HEK293T (cell line): ENCODE measurements around the gene CYP4F2.

Experiments used
- FOXA1 ChIP-seq: fragments of 450-650 bp; IDR thresholded peaks from 2 replicates; pipeline ENCODE4 v1.6.1; 2016; ENCODE audit warnings: mild to moderate bottlenecking
- FOXM1 ChIP-seq: fragments of 450-650 bp; IDR thresholded peaks from 2 replicates; pipeline ENCODE4 v1.6.1; 2017; ENCODE audit warnings: mild to moderate bottlenecking, borderline replicate concordance
- HDGF ChIP-seq: fragments of 450-650 bp; IDR thresholded peaks from 2 replicates; pipeline ENCODE4 v1.6.1; 2017; ENCODE audit warnings: antibody characterized with exemption, borderline replicate concordance
- SUZ12 ChIP-seq: fragments of 450-650 bp; IDR thresholded peaks from 2 replicates; pipeline ENCODE4 v1.6.1; 2016; ENCODE audit warnings: mild to moderate bottlenecking
- ZNF384 ChIP-seq: fragments of 450-650 bp; IDR thresholded peaks from 2 replicates; pipeline ENCODE4 v1.6.1; 2016
- TF ChIP-seq, protein P1 (sequence below): fragments of 450-650 bp; IDR thresholded peaks from 2 replicates; pipeline ENCODE4 v1.6.1; 2016

DNA sequence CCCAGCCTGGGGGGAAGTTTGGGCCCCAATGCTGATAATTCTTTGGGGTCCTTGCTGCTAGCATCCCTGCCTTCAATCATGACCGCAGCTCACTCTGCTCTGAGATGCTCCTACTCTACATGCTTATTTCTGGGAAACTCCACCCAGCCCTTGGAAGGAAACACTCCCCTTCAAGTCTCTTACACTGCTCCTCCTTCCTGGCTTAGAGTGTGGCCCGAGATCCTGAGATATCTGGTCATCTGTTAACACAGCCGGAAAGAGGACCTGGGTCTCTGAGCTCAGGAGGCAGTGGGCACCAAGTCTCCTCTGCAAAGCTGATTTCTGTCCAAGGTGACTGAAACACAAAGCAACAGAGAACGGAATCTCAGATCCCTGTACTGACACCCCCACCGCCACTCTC, 33.0 kb downstream of the CYP4F2 start:
- TF ChIP-seq ZNF384 (no peak), FOXM1 (no peak), HDGF (no peak), FOXA1 (no peak), SUZ12 (no peak)
- TF ChIP-seq, protein P1, sequence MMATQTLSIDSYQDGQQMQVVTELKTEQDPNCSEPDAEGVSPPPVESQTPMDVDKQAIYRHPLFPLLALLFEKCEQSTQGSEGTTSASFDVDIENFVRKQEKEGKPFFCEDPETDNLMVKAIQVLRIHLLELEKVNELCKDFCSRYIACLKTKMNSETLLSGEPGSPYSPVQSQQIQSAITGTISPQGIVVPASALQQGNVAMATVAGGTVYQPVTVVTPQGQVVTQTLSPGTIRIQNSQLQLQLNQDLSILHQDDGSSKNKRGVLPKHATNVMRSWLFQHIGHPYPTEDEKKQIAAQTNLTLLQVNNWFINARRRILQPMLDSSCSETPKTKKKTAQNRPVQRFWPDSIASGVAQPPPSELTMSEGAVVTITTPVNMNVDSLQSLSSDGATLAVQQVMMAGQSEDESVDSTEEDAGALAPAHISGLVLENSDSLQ, result no peak
